H9 (cell line): Measurements from ENCODE around the gene MAPKAP1. TPM values are rescaled to one million over a fixed set of nuclear protein-coding genes. Genes with fewer than 3 reads are reported as not detected.

Source experiments
- DNase-seq: peaks from one replicate; pipeline ENCODE4 v3.0.0-alpha.2; 2017
- H2AFZ ChIP-seq: one replicate; pipeline ENCODE4 v1.6.1; 2013; ENCODE audit warnings: mild to moderate bottlenecking, low read length, control low read depth, moderate library complexity
- H2AK5ac ChIP-seq: 2 replicates; pipeline ENCODE4 v1.6.1; 2013; ENCODE audit warnings: low read length, control low read depth, mixed read lengths; ENCODE audit not compliant: insufficient read length
- H2BK120ac ChIP-seq: one replicate; pipeline ENCODE4 v1.6.1; 2013; ENCODE audit warnings: low read depth, mild to moderate bottlenecking, low read length, control low read depth, inconsistent platforms; ENCODE audit not compliant: poor library complexity, severe bottlenecking
- H2BK12ac ChIP-seq: 2 replicates; pipeline ENCODE4 v1.6.1; 2013; ENCODE audit warnings: low read length, control low read depth, mixed read lengths, low read depth; ENCODE audit not compliant: insufficient read length
- H2BK15ac ChIP-seq: 2 replicates; pipeline ENCODE4 v1.6.1; 2013; ENCODE audit warnings: low read depth, low read length, control low read depth
- H2BK20ac ChIP-seq: one replicate; pipeline ENCODE4 v1.6.1; 2013; ENCODE audit warnings: low read depth, mild to moderate bottlenecking, low read length, control low read depth, inconsistent platforms; ENCODE audit not compliant: poor library complexity, severe bottlenecking
- H2BK5ac ChIP-seq: 2 replicates; pipeline ENCODE4 v1.6.1; 2013; ENCODE audit warnings: low read length, control low read depth, mixed read lengths; ENCODE audit not compliant: insufficient read length
- H3K14ac ChIP-seq: 2 replicates; pipeline ENCODE4 v1.6.1; 2013; ENCODE audit warnings: low read length, control low read depth; ENCODE audit not compliant: insufficient read depth
- H3K18ac ChIP-seq: 2 replicates; pipeline ENCODE4 v1.6.1; 2013; ENCODE audit warnings: low read depth, mild to moderate bottlenecking, mixed read lengths, low read length, control low read depth; ENCODE audit not compliant: insufficient read length
- H3K23ac ChIP-seq: 2 replicates; pipeline ENCODE4 v1.6.1; 2013; ENCODE audit warnings: low read length, control low read depth, mixed read lengths, low read depth; ENCODE audit not compliant: insufficient read length
- H3K23me2 ChIP-seq: 2 replicates; pipeline ENCODE4 v1.6.1; 2013; ENCODE audit warnings: low read depth, mild to moderate bottlenecking, mixed read lengths, low read length, control low read depth; ENCODE audit not compliant: insufficient read length, poor library complexity, severe bottlenecking
- H3K27ac ChIP-seq: 2 replicates; pipeline ENCODE4 v1.5.1; 2013; ENCODE audit warnings: low read length, control low read depth, mixed read lengths, low read depth; ENCODE audit not compliant: insufficient read length
- H3K27me3 ChIP-seq: 2 replicates; pipeline ENCODE4 v1.6.1; 2013; ENCODE audit warnings: low read length, control low read depth, inconsistent platforms; ENCODE audit not compliant: insufficient read depth
- H3K4ac ChIP-seq: 2 replicates; pipeline ENCODE4 v1.6.1; 2013; ENCODE audit warnings: low read depth, mild to moderate bottlenecking, control low read depth, inconsistent platforms, low read length, moderate library complexity
- H3K4me1 ChIP-seq: 2 replicates; pipeline ENCODE4 v1.6.1; 2013; ENCODE audit warnings: low read length, control low read depth, inconsistent platforms; ENCODE audit not compliant: insufficient read depth
- H3K4me2 ChIP-seq: 2 replicates; pipeline ENCODE4 v1.6.1; 2013; ENCODE audit warnings: low read length, control low read depth, mixed read lengths; ENCODE audit not compliant: insufficient read length, insufficient read depth
- H3K56ac ChIP-seq: 2 replicates; pipeline ENCODE4 v1.6.1; 2013; ENCODE audit warnings: low read depth, mild to moderate bottlenecking, mixed read lengths, low read length, control low read depth; ENCODE audit not compliant: insufficient read length
- H3K79me1 ChIP-seq: 2 replicates; pipeline ENCODE4 v1.6.1; 2013; ENCODE audit warnings: low read depth, mild to moderate bottlenecking, moderate library complexity, low read length, control low read depth, inconsistent platforms; ENCODE audit not compliant: insufficient read depth, poor library complexity, severe bottlenecking
- H3K79me2 ChIP-seq: 2 replicates; pipeline ENCODE4 v1.6.1; 2013; ENCODE audit warnings: low read length, control low read depth, inconsistent platforms; ENCODE audit not compliant: insufficient read depth
- H3K9ac ChIP-seq: 2 replicates; pipeline ENCODE4 v1.6.1; 2013; ENCODE audit warnings: low read length, control low read depth, mixed read lengths; ENCODE audit not compliant: insufficient read length; ENCODE audit errors: extremely low read depth
- H3K9me3 ChIP-seq: one replicate; pipeline ENCODE4 v1.6.1; 2013; ENCODE audit warnings: low read depth, low read length, inconsistent platforms; ENCODE audit not compliant: control insufficient read depth
- H3T11ph ChIP-seq: one replicate; pipeline ENCODE4 v1.6.1; 2013; ENCODE audit warnings: mild to moderate bottlenecking, low read length, control low read depth, inconsistent platforms
- H4K20me1 ChIP-seq: one replicate; pipeline ENCODE4 v1.6.1; 2013; ENCODE audit not compliant: control insufficient read depth, insufficient read length, insufficient read depth
- H4K5ac ChIP-seq: 2 replicates; pipeline ENCODE4 v1.6.1; 2013; ENCODE audit warnings: low read depth, mild to moderate bottlenecking, mixed read lengths, low read length, control low read depth; ENCODE audit not compliant: insufficient read length
- H4K8ac ChIP-seq: replicated peaks from 2 replicates; pipeline ENCODE4 v1.6.1; 2013; ENCODE audit warnings: low read length, control low read depth, mixed read lengths, low read depth; ENCODE audit not compliant: insufficient read length
- H4K91ac ChIP-seq: 2 replicates; pipeline ENCODE4 v1.6.1; 2013; ENCODE audit warnings: low read depth, mild to moderate bottlenecking, moderate library complexity, mixed read lengths, low read length, control low read depth; ENCODE audit not compliant: insufficient read length
- H3K27ac Mint-ChIP-seq, 3 experiments: 2 replicates in 2 of 3; 3 replicates in 1 of 3; pipeline ENCODE4 v1.8.0; 2020 to 2021; ENCODE audit warnings: mixed read lengths in 3 of 3, mild to moderate bottlenecking in 1 of 3, moderate library complexity in 1 of 3
- H3K27me3 Mint-ChIP-seq: 2 replicates; pipeline ENCODE4 v1.8.0; 2021; ENCODE audit warnings: low read depth, mild to moderate bottlenecking, moderate library complexity, mixed read lengths
- H3K36me3 Mint-ChIP-seq, 3 experiments: 2 replicates in 2 of 3; 3 replicates in 1 of 3; pipeline ENCODE4 v1.8.0; 2020 to 2021; ENCODE audit warnings: low read depth in 3 of 3, mixed read lengths in 3 of 3; ENCODE audit not compliant: insufficient read depth in 1 of 3
- H3K4me1 Mint-ChIP-seq, 2 experiments: 2 replicates each; pipeline ENCODE4 v1.8.0; 2020; ENCODE audit warnings: mixed read lengths in 2 of 2
- H3K4me3 Mint-ChIP-seq, 2 experiments: 2 replicates in 1 of 2; 3 replicates in 1 of 2; pipeline ENCODE4 v1.8.0; 2020 to 2021; ENCODE audit warnings: mild to moderate bottlenecking in 2 of 2, mixed read lengths in 2 of 2, moderate library complexity in 1 of 2
- H3K9me3 Mint-ChIP-seq, 2 experiments: 2 replicates in 1 of 2; 3 replicates in 1 of 2; pipeline ENCODE4 v1.8.0; 2020; ENCODE audit warnings: mild to moderate bottlenecking in 2 of 2, mixed read lengths in 2 of 2, moderate library complexity in 1 of 2
- WGBS: extraction: QIAGEN DNeasy Blood & Tissue Kit; methylation state at CpG from one replicate; pipeline ENCODE4 v1.1.7; 2013; ENCODE audit warnings: missing lambda C conversion rate, low lambda C conversion rate, mixed read lengths; ENCODE audit not compliant: insufficient read length; ENCODE audit errors: extremely low coverage; 5-methylcytosine and 5-hydroxymethylcytosine counted together
- total RNA-seq: library from RNA; stranded (reverse); gene quantifications from 2 replicates; pipeline ENCODE4 v1.2.1, GENCODE V29; 2021
- TF ChIP-seq, protein P1 (sequence below): fragments of 200-600 bp; sonication (generic); conservative IDR thresholded peaks from 3 replicates; pipeline ENCODE4 v1.8.0; 2021; ENCODE audit warnings: antibody characterized with exemption, mild to moderate bottlenecking

MAPKAP1 gene
- total RNA-seq, 1 experiment from 2014 or later: 97.0 TPM

DNA sequence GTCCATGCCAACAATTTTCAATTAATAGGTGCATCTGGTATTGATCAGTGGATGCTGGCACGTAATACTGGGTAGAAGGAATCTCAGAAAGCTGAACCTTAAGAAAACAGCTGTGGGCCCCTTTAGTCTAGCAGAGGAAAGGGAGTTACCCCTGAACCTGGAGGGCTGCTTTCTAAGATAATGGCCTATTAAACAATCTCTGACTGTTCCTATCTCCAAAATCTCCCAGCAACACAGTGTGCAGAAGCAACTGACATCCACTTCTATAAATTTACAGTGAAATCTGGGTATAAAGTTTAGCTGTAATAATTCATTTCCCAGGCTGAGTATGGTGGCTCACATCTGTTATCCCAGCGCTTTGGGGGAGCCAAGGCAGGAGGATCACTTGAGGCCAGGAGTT is 198.8 kb downstream of the MAPKAP1 start:
- Histone ChIP-seq H3K27ac (no peak overlapping the region), H3K23ac (no peak overlapping the region), H3K4me1 (no peaks in the 10 kb centered on the region; the same call in 1 of the 2 replicates), H2BK20ac (no peak overlapping the region), H3K23me2 (no peaks in the 10 kb centered on the region), H2AFZ (no peak overlapping the region), H2BK5ac (no peak overlapping the region), H3K9me3 (no peaks in the 10 kb centered on the region), H2AK5ac (no peak overlapping the region), H3K56ac (no peak overlapping the region), H3K18ac (no peak overlapping the region), H3K79me2 (no peaks in the 10 kb centered on the region), H3K9ac (no peak overlapping the region), H3K4me2 (no peak overlapping the region), H4K91ac (no peak overlapping the region), H4K5ac (no peak overlapping the region), H3T11ph (no peak overlapping the region), H4K20me1 (no peaks in the 10 kb centered on the region), H3K27me3 (no peaks in the 10 kb centered on the region), H3K4ac (no peak overlapping the region), H4K8ac (no peak overlapping the region), H2BK120ac (no peak overlapping the region), H2BK12ac (no peak overlapping the region), H3K14ac (no peak overlapping the region), H2BK15ac (no peak overlapping the region), H3K79me1 (no peaks in the 10 kb centered on the region)
- no peak for DNase-seq
- Mint-ChIP-seq H3K27me3 (no peaks in the 10 kb centered on the region), H3K9me3 (no peaks in the 10 kb centered on the region), H3K4me3 (no peak overlapping the region), H3K4me1 (peaks cover 17 to 22% of the 10 kb centered on the region in 2 experiments), H3K27ac (no peak overlapping the region), H3K36me3 (peaks cover 0 to 6% (median 4%) of the 10 kb centered on the region in 3 experiments; a peak in 2 of 7 replicates)
- TF ChIP-seq, protein P1, sequence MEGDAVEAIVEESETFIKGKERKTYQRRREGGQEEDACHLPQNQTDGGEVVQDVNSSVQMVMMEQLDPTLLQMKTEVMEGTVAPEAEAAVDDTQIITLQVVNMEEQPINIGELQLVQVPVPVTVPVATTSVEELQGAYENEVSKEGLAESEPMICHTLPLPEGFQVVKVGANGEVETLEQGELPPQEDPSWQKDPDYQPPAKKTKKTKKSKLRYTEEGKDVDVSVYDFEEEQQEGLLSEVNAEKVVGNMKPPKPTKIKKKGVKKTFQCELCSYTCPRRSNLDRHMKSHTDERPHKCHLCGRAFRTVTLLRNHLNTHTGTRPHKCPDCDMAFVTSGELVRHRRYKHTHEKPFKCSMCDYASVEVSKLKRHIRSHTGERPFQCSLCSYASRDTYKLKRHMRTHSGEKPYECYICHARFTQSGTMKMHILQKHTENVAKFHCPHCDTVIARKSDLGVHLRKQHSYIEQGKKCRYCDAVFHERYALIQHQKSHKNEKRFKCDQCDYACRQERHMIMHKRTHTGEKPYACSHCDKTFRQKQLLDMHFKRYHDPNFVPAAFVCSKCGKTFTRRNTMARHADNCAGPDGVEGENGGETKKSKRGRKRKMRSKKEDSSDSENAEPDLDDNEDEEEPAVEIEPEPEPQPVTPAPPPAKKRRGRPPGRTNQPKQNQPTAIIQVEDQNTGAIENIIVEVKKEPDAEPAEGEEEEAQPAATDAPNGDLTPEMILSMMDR: no peak
- no CpG with 5 or more reads among the region's 2 CpGs for WGBS
